ENCODE results near the gene CCDC192.

CCDC192 gene

GRCh38 chr5:127916885-127917573 lies 213.8 kb downstream of the CCDC192 start:
- FAIRE-seq (no peak), DNase-seq (ENCODE audit: low spot score) (no peak)

GRCh38 chr5:127919006-127919796 lies 216.0 kb downstream of the CCDC192 start:
- no peak for FAIRE-seq
- DNase-seq (ENCODE audit: low spot score): no peak

- no peak for DNase-seq (ENCODE audit: low spot score)
- no peak for FAIRE-seq
Observed at GRCh38 chr5:127919818-127920217, 216.6 kb downstream of the CCDC192 start.

- no peak for DNase-seq (ENCODE audit: low spot score)
Observed at GRCh38 chr5:127920936-127921335, 217.7 kb downstream of the CCDC192 start.

GRCh38 chr5:127922603-127923002 lies 219.4 kb downstream of the CCDC192 start:
- FAIRE-seq: no peak

More at GRCh38 chr5:127920936-127921335, 217.7 kb downstream of the CCDC192 start:
- FAIRE-seq: no peak

GRCh38 chr5:127923804-127924570 lies 220.8 kb downstream of the CCDC192 start:
- no peak for FAIRE-seq
- no peak for DNase-seq (ENCODE audit: low spot score)

More at GRCh38 chr5:127922603-127923002, 219.4 kb downstream of the CCDC192 start:
- no peak for DNase-seq (ENCODE audit: low spot score)

- FAIRE-seq (no peak), DNase-seq (ENCODE audit: low spot score) (no peak)
Observed at GRCh38 chr5:127924606-127925005, 221.4 kb downstream of the CCDC192 start.

- DNase-seq (ENCODE audit: low spot score): no peak
- no peak for FAIRE-seq
Observed at GRCh38 chr5:127925916-127926315, 222.7 kb downstream of the CCDC192 start.

GRCh38 chr5:127926974-127927373 lies 223.8 kb downstream of the CCDC192 start:
- FAIRE-seq (no peak), DNase-seq (ENCODE audit: low spot score) (no peak)

GRCh38 chr5:127928053-127928452 lies 224.9 kb downstream of the CCDC192 start:
- DNase-seq (ENCODE audit: low spot score) (no peak), FAIRE-seq (no peak)

GRCh38 chr5:127930311-127930710 lies 227.1 kb downstream of the CCDC192 start:
- DNase-seq (ENCODE audit: low spot score) (peak; percentile 73), FAIRE-seq (peak; percentile 54)

GRCh38 chr5:127931396-127931795 lies 228.2 kb downstream of the CCDC192 start:
- DNase-seq (ENCODE audit: low spot score) (no peak), FAIRE-seq (no peak)

GRCh38 chr5:127933348-127933747 lies 230.2 kb downstream of the CCDC192 start:
- DNase-seq (ENCODE audit: low spot score) (peak; percentile 10), FAIRE-seq (no peak)

- DNase-seq (ENCODE audit: low spot score): peak; percentile 96
Observed at GRCh38 chr5:127934791-127935256, 231.6 kb downstream of the CCDC192 start.

GRCh38 chr5:127935398-127935797 lies 232.2 kb downstream of the CCDC192 start:
- no peak for FAIRE-seq
- no peak for DNase-seq (ENCODE audit: low spot score)

More at GRCh38 chr5:127934791-127935256, 231.6 kb downstream of the CCDC192 start:
- FAIRE-seq: peak; percentile 95

- FAIRE-seq: no peak
- no peak for DNase-seq (ENCODE audit: low spot score)
Observed at GRCh38 chr5:127936439-127936972, 233.3 kb downstream of the CCDC192 start.

GRCh38 chr5:127938746-127939145 lies 235.6 kb downstream of the CCDC192 start:
- FAIRE-seq: no peak

GRCh38 chr5:127940854-127941253 lies 237.7 kb downstream of the CCDC192 start:
- FAIRE-seq: no peak
- DNase-seq (ENCODE audit: low spot score): no peak

More at GRCh38 chr5:127938746-127939145, 235.6 kb downstream of the CCDC192 start:
- no peak for DNase-seq (ENCODE audit: low spot score)

GRCh38 chr5:127941646-127942045 lies 238.5 kb downstream of the CCDC192 start:
- DNase-seq (ENCODE audit: low spot score) (no peak), FAIRE-seq (no peak)

GRCh38 chr5:127942246-127943060 lies 239.3 kb downstream of the CCDC192 start:
- no peak for FAIRE-seq
- DNase-seq (ENCODE audit: low spot score): no peak

GRCh38 chr5:127943061-127943371 lies 239.8 kb downstream of the CCDC192 start:
- no peak for DNase-seq (ENCODE audit: low spot score)
- FAIRE-seq: no peak

All from RCC 7860 (cell line).